ENCODE measurements around the gene HMGXB4. TPM values are rescaled to one million over a fixed set of nuclear protein-coding genes. Genes with fewer than 3 reads are reported as not detected.

The HMGXB4 gene
- total RNA-seq, 2 donors from 2014 or later: 39.3 to 43.5 TPM

DNA sequence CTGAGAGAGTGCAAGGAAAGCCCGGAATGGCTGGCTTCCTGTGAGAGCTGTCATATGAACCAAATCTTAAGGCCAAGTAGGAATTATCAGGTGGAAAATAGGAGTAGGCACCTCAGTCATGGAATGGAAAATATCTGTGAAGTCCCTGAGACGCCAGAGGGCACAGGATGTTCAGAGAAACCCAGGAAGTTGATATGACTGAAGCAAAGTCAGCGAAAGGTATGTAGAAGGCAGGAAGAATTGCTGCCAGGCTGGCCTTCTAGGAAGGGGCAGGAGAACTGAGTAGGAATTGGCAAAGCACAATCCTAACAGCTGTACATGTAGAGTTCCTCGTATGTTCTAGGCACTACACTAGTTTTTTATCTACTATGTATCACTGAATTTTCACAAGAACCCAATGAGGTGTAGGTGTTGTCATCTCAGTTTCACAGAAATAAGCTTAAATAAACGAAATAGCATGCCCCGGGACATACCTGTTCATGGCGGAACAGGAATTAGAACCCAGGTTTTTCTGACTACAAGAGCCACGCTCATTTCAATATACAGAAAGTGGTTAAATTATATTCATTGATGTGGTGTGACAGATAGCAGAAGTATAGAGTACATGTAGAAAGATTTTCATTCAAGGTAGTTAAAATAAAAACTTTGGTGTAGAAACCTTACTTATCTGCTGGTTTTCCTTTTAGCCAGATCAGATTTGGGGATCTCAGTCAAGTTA is 17.0 kb downstream of the HMGXB4 start:
- H3K27ac Mint-ChIP-seq: peak overlapping the region; percentile 60
- DNase-seq (no peak), ATAC-seq (replicated peaks in 1 of 2) (peak; percentile 36 to 39)
- no peaks in the 10 kb centered on the region for H3K27me3 Mint-ChIP-seq (ENCODE audit: low read depth)
- H3K36me3 Mint-ChIP-seq (ENCODE audit: insufficient read depth in 2 of 2): peaks cover 7 to 19% of the 10 kb centered on the region in 2 donors
- peaks cover 35% of the 10 kb centered on the region for H3K4me1 Mint-ChIP-seq (ENCODE audit: low read depth)
- H3K4me3 Mint-ChIP-seq: peak overlapping the region in 1 of 2 donors; percentile 6
- no peaks in the 10 kb centered on the region for H3K9me3 Mint-ChIP-seq

DNA sequence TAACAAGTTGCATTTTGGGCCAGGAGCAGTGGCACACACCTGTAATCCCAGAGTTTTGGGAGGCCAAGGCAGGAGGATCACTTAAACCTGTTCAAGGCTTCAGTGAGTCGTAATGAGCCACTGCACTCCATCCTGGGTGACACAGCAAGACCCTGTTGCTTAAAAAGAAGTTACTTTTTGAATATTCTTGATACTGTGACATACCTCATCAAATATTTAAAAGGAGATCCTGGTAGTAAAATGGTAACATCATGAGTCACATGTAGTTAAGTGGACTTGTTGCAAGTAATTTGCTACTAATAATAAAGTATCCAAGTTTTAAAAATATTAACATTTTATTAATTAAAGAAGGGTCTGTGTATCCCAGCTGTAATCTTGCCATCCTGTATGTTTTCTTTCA is 18.3 kb downstream of the HMGXB4 start:
- ATAC-seq (replicated peaks in 1 of 2) (peak in 1 of 2 donors; percentile 46), DNase-seq (no peak)
- H3K9me3 Mint-ChIP-seq: no peaks in the 10 kb centered on the region
- peaks cover 31% of the 10 kb centered on the region for H3K4me1 Mint-ChIP-seq (ENCODE audit: low read depth)
- no peaks in the 10 kb centered on the region for H3K27me3 Mint-ChIP-seq (ENCODE audit: low read depth)
- peaks cover 10 to 16% of the 10 kb centered on the region in 2 donors for H3K36me3 Mint-ChIP-seq (ENCODE audit: insufficient read depth in 2 of 2)
- no peak overlapping the region for H3K4me3 Mint-ChIP-seq
- H3K27ac Mint-ChIP-seq: no peak overlapping the region

DNA sequence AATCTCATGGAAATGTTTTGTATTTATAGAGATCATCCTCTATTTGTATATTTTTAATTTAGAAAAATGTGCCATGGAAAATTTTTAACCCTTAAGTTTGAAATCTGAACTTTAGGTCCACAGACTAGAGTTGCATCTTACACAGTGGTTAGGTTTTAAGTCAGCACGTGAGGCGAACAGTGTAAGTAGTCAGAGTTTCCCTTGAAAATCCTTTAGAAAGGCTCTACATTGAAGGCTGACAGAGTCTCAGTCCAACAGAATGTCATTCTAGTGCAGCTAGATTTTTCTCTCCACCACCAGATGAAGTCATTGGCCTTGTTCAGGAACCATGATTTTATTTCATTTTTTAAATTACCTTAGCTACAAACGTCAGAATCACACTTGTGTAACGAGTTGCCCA is 18.7 kb downstream of the HMGXB4 start:
- ATAC-seq (replicated peaks in 1 of 2): peak in 1 of 2 donors; percentile 71
- H3K27me3 Mint-ChIP-seq (ENCODE audit: low read depth): no peaks in the 10 kb centered on the region
- peaks cover 12 to 16% of the 10 kb centered on the region in 2 donors for H3K36me3 Mint-ChIP-seq (ENCODE audit: insufficient read depth in 2 of 2)
- no peak overlapping the region for H3K4me3 Mint-ChIP-seq
- H3K27ac Mint-ChIP-seq: no peak overlapping the region
- no peaks in the 10 kb centered on the region for H3K9me3 Mint-ChIP-seq
- H3K4me1 Mint-ChIP-seq (ENCODE audit: low read depth): peaks cover 31% of the 10 kb centered on the region
- no peak for DNase-seq

DNA sequence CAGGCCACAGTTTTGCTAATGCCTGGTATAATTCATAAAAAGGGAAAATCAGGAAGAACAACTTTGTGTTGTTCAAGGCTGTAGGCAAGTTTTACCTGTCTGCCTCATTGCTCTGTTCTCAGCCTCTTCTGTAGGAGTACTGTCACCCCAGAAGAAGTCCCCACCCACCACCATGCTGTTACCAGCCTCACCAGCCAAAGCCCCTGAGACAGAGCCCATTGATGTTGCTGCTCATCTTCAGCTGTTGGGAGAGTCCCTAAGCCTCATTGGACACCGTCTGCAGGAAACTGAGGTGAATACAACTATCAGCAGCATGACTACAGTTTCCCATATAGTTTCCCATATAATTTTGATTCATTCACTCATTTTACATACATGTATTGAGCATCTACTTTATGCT is 30.8 kb downstream of the HMGXB4 start:
- DNase-seq (no peak), ATAC-seq (replicated peaks in 1 of 2) (peak in 1 of 2 donors; percentile 63)
- H3K36me3 Mint-ChIP-seq (ENCODE audit: insufficient read depth in 2 of 2): peaks cover 1 to 31% of the 10 kb centered on the region in 2 donors
- H3K27ac Mint-ChIP-seq: peak overlapping the region; percentile 46
- H3K4me1 Mint-ChIP-seq (ENCODE audit: low read depth): no peaks in the 10 kb centered on the region
- H3K4me3 Mint-ChIP-seq: no peak overlapping the region
- no peaks in the 10 kb centered on the region for H3K27me3 Mint-ChIP-seq (ENCODE audit: low read depth)
- H3K9me3 Mint-ChIP-seq: no peaks in the 10 kb centered on the region

DNA sequence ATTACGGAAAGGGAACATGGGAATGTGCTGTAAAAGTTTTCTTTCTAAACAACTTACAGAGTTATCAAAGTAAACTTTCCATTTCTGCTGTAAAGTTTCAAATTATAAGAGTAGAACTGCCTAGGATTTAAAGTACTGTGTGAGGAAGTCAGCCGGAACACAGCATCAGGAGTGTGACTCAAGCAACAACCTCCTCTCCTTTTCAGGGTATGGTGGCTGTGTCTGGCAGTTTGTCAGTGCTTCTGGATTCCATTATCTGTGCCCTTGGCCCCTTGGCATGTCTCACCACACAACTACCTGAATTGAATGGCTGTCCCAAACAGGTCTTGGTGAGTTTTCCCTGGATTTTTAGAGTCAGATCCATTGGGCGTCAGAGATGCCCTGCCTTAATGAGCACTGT is 35.5 kb downstream of the HMGXB4 start:
- no peaks in the 10 kb centered on the region for H3K4me1 Mint-ChIP-seq (ENCODE audit: low read depth)
- H3K4me3 Mint-ChIP-seq: no peak overlapping the region
- ATAC-seq (replicated peaks in 1 of 2) (no peak), DNase-seq (no peak)
- H3K36me3 Mint-ChIP-seq (ENCODE audit: insufficient read depth in 2 of 2): peaks cover 3 to 20% of the 10 kb centered on the region in 2 donors
- H3K27ac Mint-ChIP-seq: no peak overlapping the region
- no peaks in the 10 kb centered on the region for H3K27me3 Mint-ChIP-seq (ENCODE audit: low read depth)
- H3K9me3 Mint-ChIP-seq: no peaks in the 10 kb centered on the region

DNA sequence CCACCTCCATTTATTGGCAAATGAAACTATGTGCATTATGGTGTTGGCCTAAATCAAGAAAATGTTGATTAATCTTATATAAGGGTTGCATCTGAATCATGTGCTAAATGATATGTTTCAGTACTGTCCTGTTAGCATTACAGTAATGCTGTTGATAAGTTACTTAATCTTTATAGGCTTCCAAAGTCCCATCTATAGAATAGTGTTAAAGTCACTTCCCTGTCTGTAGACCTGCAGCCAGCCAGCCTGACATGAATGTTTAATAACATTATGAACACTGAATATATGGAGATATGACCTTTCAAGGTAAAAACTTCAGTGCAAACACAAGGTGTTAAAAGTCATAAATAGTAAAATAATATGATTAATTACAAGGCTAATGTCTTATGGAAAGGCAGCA is 38.8 kb downstream of the HMGXB4 start:
- peaks cover 3 to 11% of the 10 kb centered on the region in 2 donors for H3K36me3 Mint-ChIP-seq (ENCODE audit: insufficient read depth in 2 of 2)
- no peaks in the 10 kb centered on the region for H3K27me3 Mint-ChIP-seq (ENCODE audit: low read depth)
- no peak overlapping the region for H3K27ac Mint-ChIP-seq
- H3K4me1 Mint-ChIP-seq (ENCODE audit: low read depth): peaks cover 14% of the 10 kb centered on the region
- no peak for DNase-seq
- H3K4me3 Mint-ChIP-seq: no peak overlapping the region
- ATAC-seq (replicated peaks in 1 of 2): no peak
- H3K9me3 Mint-ChIP-seq: no peaks in the 10 kb centered on the region

DNA sequence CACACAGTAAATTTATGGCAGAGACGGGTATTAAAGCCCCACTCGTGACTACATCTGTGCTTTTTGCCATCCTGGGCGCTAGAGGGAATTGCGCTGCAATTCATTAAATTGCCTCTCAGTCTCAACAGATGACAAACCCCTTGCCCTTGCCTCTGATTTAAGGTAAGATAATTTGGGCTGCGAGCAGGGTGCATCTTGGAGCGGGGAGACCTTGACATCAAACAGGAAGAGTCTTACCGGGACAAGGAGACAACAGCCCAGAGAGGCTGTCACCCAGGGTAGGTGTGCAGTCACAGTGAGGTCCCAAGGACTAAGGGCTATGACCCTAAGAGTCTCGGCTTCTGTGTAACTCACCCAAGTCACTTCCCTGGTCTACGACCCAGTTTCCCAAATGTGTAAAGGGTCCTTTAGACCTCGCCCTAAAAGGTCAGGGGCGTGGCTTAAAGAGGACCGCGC is 42.0 kb downstream of the HMGXB4 start:
- H3K9me3 Mint-ChIP-seq: no peaks in the 10 kb centered on the region
- H3K36me3 Mint-ChIP-seq (ENCODE audit: insufficient read depth in 2 of 2): no peaks in the 10 kb centered on the region
- peaks cover 39% of the 10 kb centered on the region for H3K4me1 Mint-ChIP-seq (ENCODE audit: low read depth)
- DNase-seq (no peak), ATAC-seq (replicated peaks in 1 of 2) (peak in 1 of 2 donors; percentile 34)
- H3K27me3 Mint-ChIP-seq (ENCODE audit: low read depth): no peaks in the 10 kb centered on the region
- H3K27ac Mint-ChIP-seq: peak overlapping the region; percentile 91
- peak overlapping the region; percentile 94 to 99 for H3K4me3 Mint-ChIP-seq

DNA sequence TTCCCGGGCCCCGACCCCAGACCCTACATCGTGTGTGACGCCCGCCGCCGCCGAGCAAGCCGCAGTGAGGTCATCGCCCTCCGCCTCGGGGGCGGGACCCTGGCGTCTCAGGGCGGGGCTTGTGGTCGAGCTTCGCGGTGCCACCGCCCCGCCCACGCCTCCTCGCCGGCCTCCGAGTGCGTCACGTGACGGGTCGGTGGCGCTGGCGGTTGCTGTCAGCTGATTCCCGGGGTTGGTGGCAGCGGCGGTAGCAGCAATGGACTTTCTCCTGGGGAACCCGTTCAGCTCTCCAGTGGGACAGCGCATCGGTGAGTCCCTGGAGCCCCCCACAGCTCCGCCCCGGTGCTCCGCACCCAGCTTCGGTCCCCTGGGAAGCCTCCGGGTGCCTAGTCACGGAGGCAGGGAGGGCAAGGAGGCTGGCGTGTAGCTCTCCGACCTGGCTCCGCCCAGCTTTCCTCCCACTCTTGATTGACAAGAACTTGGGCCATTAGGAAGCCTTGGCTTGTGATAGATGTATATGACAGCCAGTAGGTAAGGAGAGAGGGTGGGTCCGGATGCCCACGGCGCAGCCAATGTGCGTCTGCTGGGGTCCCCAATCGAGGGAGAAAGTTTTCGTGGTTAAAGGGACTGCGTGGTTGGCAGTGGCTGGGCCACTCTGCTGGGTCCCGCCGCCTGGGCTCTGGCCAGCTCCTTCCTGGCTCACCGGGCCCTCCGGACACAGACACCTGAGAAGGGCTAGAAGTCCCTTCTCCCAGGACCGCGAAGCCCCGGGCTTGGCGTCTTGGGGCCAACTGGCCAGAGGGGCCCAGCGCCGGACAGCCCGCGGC is 42.6 kb downstream of the HMGXB4 start, which contains the start of gene TOM1:
TOM1 (plus strand) TSS at position 222 of the 827 bp plus-strand sequence; CDS start at position 257, 35 bp downstream.
- no peaks in the 10 kb centered on the region for H3K36me3 Mint-ChIP-seq (ENCODE audit: insufficient read depth in 2 of 2)
- ATAC-seq (replicated peaks in 1 of 2): peak; percentile 95 to 96

DNA sequence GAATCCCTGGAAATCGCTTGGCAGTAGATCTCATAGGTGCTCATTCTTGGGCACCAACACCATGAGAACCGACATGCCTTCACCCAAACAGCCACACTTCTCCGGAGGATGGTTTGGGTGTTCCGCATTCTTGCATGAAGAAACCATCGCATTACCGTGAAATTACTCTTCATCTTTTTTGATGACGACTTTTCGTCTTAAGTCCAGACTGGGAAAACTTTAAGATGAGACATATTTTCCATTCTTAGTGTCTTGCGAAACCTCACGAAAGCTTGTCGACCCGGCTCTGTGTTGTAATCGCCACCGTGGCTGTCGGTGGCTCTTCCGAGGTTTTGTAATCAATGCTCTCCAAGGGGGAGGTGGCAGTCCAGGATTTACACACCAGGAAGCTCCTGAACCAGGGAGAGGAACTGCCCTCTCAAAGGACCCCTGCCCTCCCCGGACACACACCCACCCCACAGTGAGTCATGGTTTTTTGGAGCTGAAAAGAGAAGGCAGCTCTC is 44.1 kb downstream of the HMGXB4 start:
- Mint-ChIP-seq H3K27ac (peak overlapping the region; percentile 79), H3K4me3 (peak overlapping the region; percentile 94 to 99), H3K36me3 (ENCODE audit: insufficient read depth in 2 of 2) (no peaks in the 10 kb centered on the region), H3K9me3 (no peaks in the 10 kb centered on the region), H3K4me1 (ENCODE audit: low read depth) (peaks cover 59% of the 10 kb centered on the region), H3K27me3 (ENCODE audit: low read depth) (no peaks in the 10 kb centered on the region)
- DNase-seq (no peak), ATAC-seq (replicated peaks in 1 of 2) (no peak)

More for the DNA sequence above, 42.6 kb downstream of the HMGXB4 start, which contains the start of gene TOM1:
- Mint-ChIP-seq H3K9me3 (no peaks in the 10 kb centered on the region), H3K27me3 (ENCODE audit: low read depth) (no peaks in the 10 kb centered on the region), H3K27ac (peak within 1 kb of the TSS; percentile 97), H3K4me1 (ENCODE audit: low read depth) (peaks cover 44% of the 10 kb centered on the region), H3K4me3 (peak within 1 kb of the TSS; percentile 94 to 99)
- peak; percentile 98 to 99 for DNase-seq

DNA sequence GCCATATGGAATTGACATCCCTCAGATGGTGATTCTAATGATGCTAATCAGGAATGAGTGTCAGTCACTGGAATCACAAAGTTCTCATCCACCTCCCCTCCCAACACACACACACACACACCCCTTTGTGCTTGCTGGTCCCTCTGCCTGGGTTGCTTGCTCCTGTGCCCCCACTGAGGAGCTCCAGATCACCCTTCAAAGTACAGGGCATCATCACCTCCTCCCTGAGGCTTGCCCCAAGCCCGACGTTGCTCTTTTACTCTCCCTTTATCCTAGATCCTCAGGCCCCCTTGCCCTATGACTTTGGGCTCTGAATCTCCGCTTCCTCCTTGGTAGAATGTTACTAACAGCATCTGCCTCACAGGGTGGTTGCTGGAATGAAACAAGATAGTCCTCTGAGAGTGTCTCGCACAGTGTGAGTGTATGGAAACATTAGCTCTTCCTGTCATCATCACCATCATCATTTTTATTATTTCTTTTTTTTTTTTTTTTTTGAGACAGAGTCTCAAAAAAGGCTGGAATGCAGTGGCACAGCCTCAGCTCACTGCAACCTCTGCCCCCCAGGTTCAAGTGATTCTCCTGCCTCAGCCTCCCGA is 45.8 kb downstream of the HMGXB4 start:
- Mint-ChIP-seq H3K36me3 (ENCODE audit: insufficient read depth in 2 of 2) (no peaks in the 10 kb centered on the region), H3K4me3 (peak overlapping the region in 1 of 2 donors; percentile 3), H3K27ac (peak overlapping the region; percentile 3), H3K27me3 (ENCODE audit: low read depth) (no peaks in the 10 kb centered on the region), H3K9me3 (no peaks in the 10 kb centered on the region), H3K4me1 (ENCODE audit: low read depth) (peaks cover 76% of the 10 kb centered on the region)
- ATAC-seq (replicated peaks in 1 of 2): no peak
- DNase-seq: no peak

DNA sequence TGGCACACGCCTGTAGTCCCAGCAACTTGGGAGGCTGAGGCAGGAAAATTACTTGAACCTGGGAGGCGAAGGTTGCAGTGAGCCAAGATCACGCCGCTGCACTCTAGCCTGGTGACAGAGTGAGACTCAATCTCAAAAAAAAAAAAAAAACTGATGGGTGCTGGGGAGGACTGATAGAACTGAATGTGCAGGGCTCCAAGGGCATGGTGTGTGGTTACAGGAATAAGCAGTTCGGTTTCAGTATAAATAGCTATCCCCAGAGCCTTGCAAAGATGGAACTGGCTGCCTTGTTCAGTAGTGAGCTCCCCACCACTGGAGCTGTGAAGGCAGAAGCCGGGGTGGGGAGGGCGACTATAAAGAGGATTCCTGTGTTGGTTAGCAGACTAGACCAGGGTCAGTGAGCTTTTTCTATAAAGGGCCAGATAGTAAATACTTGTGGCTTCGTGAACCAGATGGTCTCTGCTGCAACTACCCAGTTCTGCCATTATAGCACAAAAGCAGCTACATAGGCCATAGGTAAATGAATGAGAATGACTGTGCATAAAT is 48.3 kb downstream of the HMGXB4 start:
- Mint-ChIP-seq H3K27me3 (ENCODE audit: low read depth) (no peaks in the 10 kb centered on the region), H3K9me3 (no peaks in the 10 kb centered on the region), H3K4me3 (no peak overlapping the region), H3K4me1 (ENCODE audit: low read depth) (peaks cover 91% of the 10 kb centered on the region), H3K27ac (peak overlapping the region; percentile 42), H3K36me3 (ENCODE audit: insufficient read depth in 2 of 2) (no peaks in the 10 kb centered on the region)
- ATAC-seq (replicated peaks in 1 of 2): no peak
- DNase-seq: no peak

DNA sequence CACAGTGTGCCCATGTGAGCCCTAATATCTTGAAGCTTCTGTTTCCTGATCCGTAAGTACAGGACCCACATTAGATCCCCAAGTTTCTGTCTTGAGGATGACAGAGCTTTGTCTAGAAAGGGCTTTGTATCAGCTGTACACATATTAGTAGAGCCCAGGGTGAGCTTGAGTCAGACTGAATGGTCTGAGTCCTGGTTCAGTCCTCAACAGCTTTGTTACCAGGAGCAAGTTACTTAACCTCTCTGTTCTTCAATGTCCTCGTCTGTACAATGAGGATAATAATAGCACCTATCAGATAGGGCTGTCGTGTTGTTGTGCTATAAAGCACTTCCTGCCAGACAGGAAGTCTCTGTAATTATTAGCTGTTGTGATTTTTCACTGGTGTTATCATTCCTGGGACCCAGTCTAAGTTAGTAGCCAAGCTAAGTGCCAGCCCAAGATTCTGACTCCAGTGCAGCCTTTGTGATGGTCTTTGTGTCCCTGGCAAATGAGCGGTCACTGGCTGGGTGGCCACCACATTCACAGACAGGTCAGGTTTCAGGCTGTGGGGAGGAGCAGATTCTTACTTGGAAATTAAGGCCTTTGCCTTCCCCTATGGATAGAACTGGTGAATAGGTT is 49.2 kb downstream of the HMGXB4 start:
- Mint-ChIP-seq H3K36me3 (ENCODE audit: insufficient read depth in 2 of 2) (no peaks in the 10 kb centered on the region), H3K27ac (peak overlapping the region; percentile 79), H3K4me1 (ENCODE audit: low read depth) (peaks cover 91% of the 10 kb centered on the region), H3K4me3 (peak overlapping the region in 1 of 2 donors; percentile 39), H3K9me3 (no peaks in the 10 kb centered on the region), H3K27me3 (ENCODE audit: low read depth) (no peaks in the 10 kb centered on the region)
- DNase-seq (no peak), ATAC-seq (replicated peaks in 1 of 2) (no peak)
